ENCODE results near the gene BCAS3. TPM values are rescaled to one million over a fixed set of nuclear protein-coding genes. Genes with fewer than 3 reads are reported as not detected.

BCAS3 gene
- total RNA-seq, 1 donor from 2014 or later, result 38.1 TPM

DNA sequence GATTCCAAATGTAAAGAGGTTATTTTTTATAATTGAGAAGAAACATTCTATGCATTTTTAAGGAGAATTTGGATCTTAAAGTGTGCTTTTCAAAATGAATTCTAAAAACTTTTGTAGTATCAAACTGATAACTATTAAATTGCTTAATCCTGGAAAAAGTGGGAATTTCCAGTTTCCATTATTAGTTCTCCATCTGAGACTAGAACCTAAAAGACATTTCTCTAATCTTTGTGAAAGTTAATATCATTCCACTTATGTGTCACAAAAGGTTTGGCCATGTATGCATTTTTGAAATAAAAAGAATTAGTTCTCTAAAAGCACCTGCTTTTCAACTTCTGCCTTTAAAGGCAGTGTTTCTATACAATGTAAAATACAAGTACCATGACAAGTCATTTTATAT is 155.0 kb downstream of the BCAS3 start:
- no peaks in the 10 kb centered on the region for H3K27me3 Mint-ChIP-seq (ENCODE audit: unreplicated experiment)
- TF ChIP-seq CTCF (IDR thresholded peaks at IDR 0.05; ENCODE audit: unreplicated experiment), result no peak
- H3K4me1 Mint-ChIP-seq (ENCODE audit: unreplicated experiment), result no peaks in the 10 kb centered on the region
- H3K9me3 Mint-ChIP-seq (ENCODE audit: unreplicated experiment), result no peaks in the 10 kb centered on the region
- H3K4me3 Mint-ChIP-seq (ENCODE audit: unreplicated experiment), result no peak overlapping the region
- no peak for DNase-seq (ENCODE audit: low spot score)
- no peaks in the 10 kb centered on the region for H3K36me3 Mint-ChIP-seq (ENCODE audit: low read depth, unreplicated experiment)
- no peak overlapping the region for H3K27ac Mint-ChIP-seq (ENCODE audit: unreplicated experiment)

DNA sequence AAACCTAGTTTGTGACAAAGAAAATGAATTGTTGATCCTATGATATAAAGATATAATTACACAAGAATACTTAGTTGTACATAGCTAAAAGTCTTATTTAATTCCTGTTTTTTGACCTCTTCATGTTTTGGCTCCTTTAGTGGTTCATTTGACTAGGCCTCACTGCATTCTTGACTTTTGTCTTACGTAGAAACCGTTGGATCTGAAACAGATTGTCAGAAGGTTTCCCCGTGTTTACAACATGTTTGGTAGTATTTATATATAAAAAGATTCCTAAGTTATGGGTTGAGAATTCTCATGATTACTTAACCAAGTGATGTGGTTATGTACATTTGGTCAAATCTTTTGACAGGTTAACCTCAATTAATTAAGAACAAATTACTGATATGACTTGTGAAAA is 162.8 kb downstream of the BCAS3 start:
- DNase-seq (ENCODE audit: low spot score), result no peak
- Mint-ChIP-seq H3K4me1 (ENCODE audit: unreplicated experiment) (no peaks in the 10 kb centered on the region), H3K9me3 (ENCODE audit: unreplicated experiment) (no peaks in the 10 kb centered on the region), H3K36me3 (ENCODE audit: low read depth, unreplicated experiment) (no peaks in the 10 kb centered on the region), H3K4me3 (ENCODE audit: unreplicated experiment) (no peak overlapping the region), H3K27me3 (ENCODE audit: unreplicated experiment) (no peaks in the 10 kb centered on the region), H3K27ac (ENCODE audit: unreplicated experiment) (no peak overlapping the region)
- no peak for TF ChIP-seq CTCF (IDR thresholded peaks at IDR 0.05; ENCODE audit: unreplicated experiment)

DNA sequence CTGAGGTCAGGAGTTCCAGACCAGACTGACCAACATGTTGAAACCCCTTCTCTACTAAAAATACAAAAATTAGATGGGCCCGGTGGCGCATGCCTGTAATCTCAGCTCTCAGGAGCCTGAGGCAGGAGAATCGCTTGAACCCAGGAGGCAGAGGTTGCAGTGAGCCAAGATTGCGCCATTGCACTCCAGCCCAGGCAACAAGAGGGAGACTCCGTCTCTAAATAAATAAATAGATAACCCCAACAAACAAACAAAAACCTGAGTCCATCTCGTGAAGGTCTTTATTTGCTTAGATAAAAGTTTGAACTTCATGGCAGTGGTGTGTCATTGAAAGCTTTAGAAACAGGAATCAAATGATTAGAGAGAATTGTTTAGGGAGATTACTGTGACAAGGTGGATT is 167.4 kb downstream of the BCAS3 start:
- H3K27me3 Mint-ChIP-seq (ENCODE audit: unreplicated experiment), result no peaks in the 10 kb centered on the region
- DNase-seq (ENCODE audit: low spot score), result no peak
- no peak overlapping the region for H3K4me3 Mint-ChIP-seq (ENCODE audit: unreplicated experiment)
- no peak overlapping the region for H3K27ac Mint-ChIP-seq (ENCODE audit: unreplicated experiment)
- H3K36me3 Mint-ChIP-seq (ENCODE audit: low read depth, unreplicated experiment), result no peaks in the 10 kb centered on the region
- no peaks in the 10 kb centered on the region for H3K9me3 Mint-ChIP-seq (ENCODE audit: unreplicated experiment)
- no peak for TF ChIP-seq CTCF (IDR thresholded peaks at IDR 0.05; ENCODE audit: unreplicated experiment)
- no peaks in the 10 kb centered on the region for H3K4me1 Mint-ChIP-seq (ENCODE audit: unreplicated experiment)

GRCh38 chr17:60846175-60846574 is 168.5 kb downstream of the BCAS3 start:
- H3K4me3 Mint-ChIP-seq (ENCODE audit: unreplicated experiment), result no peak overlapping the region
- TF ChIP-seq CTCF (IDR thresholded peaks at IDR 0.05; ENCODE audit: unreplicated experiment), result no peak
- H3K9me3 Mint-ChIP-seq (ENCODE audit: unreplicated experiment), result no peaks in the 10 kb centered on the region
- H3K27ac Mint-ChIP-seq (ENCODE audit: unreplicated experiment), result no peak overlapping the region
- DNase-seq (ENCODE audit: low spot score), result no peak
- no peaks in the 10 kb centered on the region for H3K4me1 Mint-ChIP-seq (ENCODE audit: unreplicated experiment)
- H3K36me3 Mint-ChIP-seq (ENCODE audit: low read depth, unreplicated experiment), result no peaks in the 10 kb centered on the region
- H3K27me3 Mint-ChIP-seq (ENCODE audit: unreplicated experiment), result no peaks in the 10 kb centered on the region

GRCh38 chr17:60851181-60851580 is 173.5 kb downstream of the BCAS3 start:
- TF ChIP-seq CTCF (IDR thresholded peaks at IDR 0.05; ENCODE audit: unreplicated experiment), result no peak
- H3K4me3 Mint-ChIP-seq (ENCODE audit: unreplicated experiment), result no peak overlapping the region
- no peak for DNase-seq (ENCODE audit: low spot score)
- H3K36me3 Mint-ChIP-seq (ENCODE audit: low read depth, unreplicated experiment), result no peaks in the 10 kb centered on the region
- H3K4me1 Mint-ChIP-seq (ENCODE audit: unreplicated experiment), result no peaks in the 10 kb centered on the region
- H3K27me3 Mint-ChIP-seq (ENCODE audit: unreplicated experiment), result no peaks in the 10 kb centered on the region
- H3K9me3 Mint-ChIP-seq (ENCODE audit: unreplicated experiment), result no peaks in the 10 kb centered on the region
- H3K27ac Mint-ChIP-seq (ENCODE audit: unreplicated experiment), result no peak overlapping the region
